Embryonic facial prominence (tissue), 1 donor: ENCODE data around the gene LENG8.
"Not testable (repeated sequence)": the region's sequence is repeated elsewhere in the genome, so short reads cannot be mapped to it uniquely, and the experiment has no call there.

Experiments
- DNase-seq: peaks from one replicate; pipeline ENCODE4 v3.0.0-alpha.2; 2016; ENCODE audit errors: extremely low spot score

Gene LENG8

DNA sequence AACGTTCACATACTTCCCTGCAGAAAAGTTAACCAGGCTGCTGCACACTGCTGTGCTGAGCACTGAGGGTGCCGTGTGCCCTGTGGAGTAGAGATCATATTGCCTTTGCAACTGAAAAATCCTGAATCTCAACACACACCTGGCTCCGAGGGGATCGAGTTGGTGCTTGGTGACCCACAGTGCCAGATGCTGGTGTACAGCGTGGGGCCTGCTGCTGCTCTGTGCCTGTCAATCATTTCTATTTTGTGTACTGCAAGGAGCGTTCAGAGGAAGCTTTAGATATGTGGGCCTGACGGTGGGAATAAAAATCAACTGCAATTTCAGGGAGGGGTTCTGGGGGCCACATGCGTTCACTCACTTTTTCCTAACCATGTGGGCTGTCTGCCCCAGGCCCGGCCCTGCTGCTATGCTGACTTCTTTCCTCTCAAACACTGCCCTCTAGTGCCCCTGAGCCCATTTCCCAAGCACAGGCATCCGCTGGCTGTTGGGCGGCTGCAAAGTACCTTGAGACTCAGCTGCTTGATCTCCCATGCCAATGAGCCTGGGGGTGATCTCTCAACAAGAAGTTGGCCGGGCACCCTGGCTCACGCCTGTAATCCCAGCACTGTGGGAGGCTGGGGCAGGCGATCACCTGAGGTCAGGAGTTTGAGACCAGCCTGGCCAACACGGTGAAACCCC, 9.7 kb upstream of the LENG8 start:
- no peak for DNase-seq

DNA sequence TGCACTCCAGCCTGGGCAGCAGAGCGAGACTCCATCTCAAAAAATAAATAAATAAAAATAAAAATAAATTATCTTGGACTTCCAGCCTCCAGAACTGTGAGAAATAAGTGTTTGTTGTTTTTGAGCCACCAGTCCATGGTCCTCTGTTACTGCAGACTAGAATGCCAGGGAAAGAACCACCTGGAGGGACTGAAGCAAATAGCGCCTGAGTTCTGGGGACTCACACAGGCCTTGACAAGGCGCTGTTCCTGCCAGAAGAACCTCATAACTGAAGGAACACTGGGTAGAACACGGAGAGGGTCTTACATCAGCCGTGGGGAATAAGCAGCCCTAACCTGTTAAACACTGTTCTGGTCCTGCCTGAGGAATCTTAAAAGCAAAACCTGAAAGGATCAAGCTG, 8.4 kb upstream of the LENG8 start:
- DNase-seq = no peak

DNA sequence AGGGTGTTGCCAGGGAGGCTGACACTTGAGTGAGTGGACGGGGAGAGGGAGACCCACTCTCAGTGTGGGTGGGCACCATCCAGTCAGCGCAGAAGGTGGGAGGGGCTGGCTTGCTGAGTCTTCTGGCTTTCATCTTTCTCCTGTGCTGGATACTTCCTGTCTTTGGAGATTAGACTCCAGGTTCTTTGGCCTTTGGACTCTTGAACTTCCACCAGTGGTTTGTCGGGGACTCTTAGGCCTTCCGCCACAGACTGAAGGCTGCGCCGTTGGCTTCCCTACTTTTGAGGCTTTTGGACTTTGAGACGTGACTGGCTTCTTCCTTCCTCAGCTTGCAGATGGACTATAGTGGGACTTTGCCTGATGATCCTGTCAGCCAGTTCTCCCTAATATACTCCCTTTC, 4.3 kb upstream of the LENG8 start:
- no peak for DNase-seq

DNA sequence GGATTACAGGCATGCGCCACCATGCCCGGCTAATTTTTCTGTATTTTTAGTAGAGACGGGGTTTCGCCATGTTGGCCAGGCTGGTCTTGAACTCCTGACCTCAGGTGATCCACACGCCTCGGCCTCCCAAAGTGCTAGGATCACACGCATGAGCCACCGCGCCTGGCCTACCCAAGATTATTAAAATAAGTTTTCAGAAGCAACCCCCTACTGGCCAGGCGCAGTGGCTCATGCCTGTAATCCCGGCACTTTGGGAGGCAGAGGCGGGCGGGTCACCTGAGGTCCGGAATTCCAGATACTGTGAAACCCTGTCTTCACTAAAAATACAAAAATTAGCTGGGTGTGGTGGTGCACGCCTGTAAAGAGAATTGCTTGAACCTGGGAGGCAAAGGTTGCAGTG, 2.6 kb upstream of the LENG8 start:
- not testable (repeated sequence) for DNase-seq

DNA sequence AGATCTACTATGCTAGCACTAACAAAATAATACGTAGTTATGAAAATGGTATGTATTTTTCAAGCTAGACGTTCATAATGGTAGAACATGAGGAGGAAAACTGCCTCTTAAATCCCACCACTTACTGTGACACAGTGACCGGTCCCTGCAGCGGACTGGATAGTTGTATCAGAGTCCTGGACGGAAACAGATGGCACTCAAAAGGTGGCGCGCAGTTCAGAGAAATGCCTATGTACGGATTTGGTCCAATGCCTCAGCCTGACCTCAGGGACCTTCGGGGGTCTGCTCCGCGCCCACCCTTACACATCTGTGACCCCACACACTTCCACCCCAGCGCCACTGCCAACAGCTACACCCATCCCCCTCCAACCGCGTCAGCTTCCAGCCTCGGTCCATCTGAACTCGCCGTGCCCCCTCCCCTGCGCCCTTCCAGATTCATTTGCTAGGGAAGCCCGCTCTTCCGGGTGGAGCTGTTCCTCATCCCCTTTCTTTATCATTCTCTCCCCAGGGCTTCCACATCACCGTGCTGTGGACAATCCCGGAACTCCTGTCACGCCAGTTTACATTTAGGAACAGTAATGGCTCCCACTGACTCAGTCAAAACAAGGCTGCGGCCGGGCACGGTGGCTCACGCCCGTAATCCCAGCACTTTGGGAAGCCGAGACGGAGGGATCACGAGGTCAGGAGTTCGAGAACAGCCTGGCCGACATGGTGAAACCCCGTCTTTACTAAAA, 792 bp upstream of the LENG8 start:
- no peak for DNase-seq

DNA sequence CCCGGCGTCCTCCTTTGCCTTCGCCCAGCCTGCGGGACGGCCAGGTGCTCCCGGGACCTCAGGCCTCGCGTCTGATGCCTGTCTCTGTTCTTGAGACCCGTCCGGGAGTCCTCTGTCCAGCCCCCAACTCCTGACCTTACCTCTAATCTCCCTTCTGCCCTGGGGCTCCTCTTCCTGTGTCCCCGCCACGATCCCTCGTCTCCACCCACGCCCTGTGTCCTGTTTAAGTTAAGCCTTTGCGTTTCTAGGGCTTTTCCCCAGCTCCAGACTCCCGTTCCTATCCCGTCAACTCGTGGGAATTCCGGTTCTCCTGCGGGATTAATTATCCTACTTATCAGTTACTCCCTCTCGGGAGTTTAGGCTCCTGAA, 686 bp downstream of the LENG8 start:
- DNase-seq = no peak

DNA sequence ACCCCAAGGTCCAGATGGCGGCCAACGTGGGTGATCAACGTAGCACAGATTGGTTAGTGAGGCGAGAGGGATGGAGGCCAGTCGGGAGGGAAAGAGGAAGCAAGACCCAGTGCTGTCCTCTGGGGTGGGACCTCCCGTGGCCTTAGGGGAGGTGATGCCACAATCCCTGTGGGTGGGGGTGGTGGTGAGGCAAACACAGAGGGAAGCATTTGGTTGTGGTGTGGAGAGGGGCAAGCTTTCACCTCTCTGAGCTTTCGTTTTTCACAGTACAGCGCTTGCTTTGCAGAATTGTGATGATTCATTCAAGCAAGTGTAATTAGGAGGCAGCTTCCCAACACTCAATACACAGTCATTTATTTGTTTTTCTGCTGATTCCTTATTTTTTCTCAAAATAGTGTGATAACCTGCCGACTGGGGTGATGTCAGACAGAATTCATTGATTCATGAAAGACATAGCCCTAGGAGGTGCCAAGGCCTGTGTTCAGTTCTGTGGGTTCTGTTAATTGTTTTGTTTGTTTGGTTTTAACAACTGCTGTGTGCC, 2.4 kb downstream of the LENG8 start:
- DNase-seq = no peak

DNA sequence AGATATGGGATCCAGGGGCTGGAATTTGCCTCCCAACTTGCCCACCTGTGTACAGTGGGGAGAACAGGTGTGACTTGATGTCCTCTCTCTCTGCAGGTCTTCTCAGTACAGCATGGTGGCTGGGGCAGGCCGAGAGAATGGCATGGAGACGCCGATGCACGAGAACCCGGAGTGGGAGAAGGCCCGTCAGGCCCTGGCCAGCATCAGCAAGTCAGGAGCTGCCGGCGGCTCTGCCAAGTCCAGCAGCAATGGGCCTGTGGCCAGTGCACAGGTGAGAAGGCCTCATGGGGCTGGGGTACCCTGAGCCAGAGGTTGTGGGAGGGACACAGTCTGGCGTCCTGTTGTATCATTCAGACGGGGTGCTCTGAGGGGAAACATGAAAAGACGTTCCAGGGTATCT, 3.0 kb downstream of the LENG8 start:
- no peak for DNase-seq

DNA sequence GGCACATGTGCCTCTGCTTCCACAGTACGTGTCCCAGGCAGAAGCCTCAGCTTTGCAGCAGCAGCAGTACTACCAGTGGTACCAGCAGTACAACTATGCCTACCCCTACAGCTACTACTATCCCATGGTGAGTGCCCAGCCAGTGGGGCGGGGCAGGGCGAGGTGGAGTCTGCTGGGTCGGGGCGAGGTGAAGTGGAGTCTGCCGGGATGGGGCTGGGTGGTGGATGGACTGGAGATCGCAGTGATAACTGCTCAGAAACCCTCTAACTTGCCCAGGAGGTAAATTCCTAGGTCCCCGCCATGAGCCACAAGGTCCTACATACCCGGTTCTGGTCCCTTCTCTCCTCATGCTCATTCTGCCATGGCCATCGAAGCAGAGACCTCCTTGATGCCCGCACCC, 3.6 kb downstream of the LENG8 start:
- no peak for DNase-seq

DNA sequence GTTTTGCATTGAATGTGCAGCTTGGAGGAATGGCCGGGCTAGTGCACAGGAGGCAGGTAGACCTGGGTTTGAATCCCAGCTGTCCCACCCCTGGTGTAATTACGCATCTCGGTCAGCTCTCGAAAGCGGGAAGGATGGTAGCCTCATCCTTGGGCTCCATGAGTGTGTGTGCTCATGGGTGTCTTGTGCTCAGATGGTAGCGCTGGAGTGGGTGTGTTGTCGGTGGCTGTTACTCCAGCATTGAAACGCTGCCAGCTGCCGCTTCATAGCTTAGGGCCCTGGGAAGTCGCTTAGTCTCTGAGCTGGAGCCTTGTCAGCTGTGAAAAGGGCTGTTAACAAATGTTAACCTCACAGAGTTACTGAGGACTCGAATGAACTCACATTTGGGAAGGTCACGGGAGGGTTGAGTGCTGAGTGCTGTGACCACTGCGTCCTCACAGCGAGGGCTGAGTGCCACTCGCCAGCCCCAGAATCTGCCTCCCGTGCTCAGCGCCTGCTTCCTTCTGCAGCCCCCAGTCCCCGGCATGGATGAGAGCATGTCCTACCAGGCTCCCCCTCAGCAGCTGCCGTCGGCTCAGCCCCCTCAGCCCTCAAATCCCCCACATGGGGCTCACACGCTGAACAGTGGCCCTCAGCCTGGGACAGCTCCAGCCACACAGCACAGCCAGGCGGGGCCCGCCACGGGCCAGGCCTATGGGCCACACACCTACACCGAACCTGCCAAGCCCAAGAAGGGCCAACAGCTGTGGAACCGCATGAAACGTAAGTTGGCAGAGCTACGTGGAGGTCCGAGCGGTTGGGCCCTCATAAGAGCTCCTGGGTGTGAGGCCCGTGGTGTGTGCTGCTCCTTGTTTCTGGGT, 5.2 kb downstream of the LENG8 start:
- no peak for DNase-seq

DNA sequence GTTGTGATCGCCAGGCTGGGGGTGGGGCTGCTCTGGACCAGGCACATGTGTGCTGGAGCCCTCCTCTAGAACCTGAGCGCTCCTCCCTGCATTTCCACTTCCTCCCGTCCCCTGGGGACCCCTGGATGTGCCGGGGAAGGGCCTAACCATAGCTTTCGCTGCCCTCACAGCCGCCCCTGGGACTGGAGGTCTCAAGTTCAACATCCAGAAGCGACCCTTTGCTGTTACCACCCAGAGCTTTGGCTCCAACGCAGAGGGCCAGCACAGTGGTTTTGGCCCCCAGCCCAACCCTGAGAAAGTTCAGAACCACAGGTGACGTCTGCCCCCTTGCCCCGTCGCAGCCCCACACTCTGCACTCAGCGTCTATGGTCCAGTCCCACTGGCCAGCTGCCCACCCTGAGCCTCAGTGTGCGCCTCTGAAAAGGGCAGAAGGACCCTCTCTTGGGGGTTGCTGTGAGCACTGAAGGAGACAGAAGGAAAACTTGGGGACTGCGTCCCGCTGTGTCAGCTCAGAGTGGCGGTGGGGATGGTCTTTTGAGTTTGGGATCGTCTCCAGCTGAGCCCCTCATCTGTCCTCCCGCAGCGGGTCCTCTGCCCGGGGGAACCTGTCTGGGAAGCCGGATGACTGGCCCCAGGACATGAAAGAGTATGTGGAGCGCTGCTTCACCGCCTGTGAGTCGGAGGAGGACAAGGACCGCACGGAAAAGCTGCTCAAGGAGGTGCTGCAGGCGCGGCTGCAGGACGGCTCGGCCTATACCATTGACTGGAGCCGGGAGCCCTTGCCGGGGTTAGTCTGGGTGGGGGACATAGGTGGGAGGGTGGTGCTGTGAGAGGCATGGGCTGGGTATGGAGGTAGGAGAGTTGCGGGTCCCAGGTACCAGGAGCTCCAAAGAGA, 6.0 kb downstream of the LENG8 start:
- no peak for DNase-seq

DNA sequence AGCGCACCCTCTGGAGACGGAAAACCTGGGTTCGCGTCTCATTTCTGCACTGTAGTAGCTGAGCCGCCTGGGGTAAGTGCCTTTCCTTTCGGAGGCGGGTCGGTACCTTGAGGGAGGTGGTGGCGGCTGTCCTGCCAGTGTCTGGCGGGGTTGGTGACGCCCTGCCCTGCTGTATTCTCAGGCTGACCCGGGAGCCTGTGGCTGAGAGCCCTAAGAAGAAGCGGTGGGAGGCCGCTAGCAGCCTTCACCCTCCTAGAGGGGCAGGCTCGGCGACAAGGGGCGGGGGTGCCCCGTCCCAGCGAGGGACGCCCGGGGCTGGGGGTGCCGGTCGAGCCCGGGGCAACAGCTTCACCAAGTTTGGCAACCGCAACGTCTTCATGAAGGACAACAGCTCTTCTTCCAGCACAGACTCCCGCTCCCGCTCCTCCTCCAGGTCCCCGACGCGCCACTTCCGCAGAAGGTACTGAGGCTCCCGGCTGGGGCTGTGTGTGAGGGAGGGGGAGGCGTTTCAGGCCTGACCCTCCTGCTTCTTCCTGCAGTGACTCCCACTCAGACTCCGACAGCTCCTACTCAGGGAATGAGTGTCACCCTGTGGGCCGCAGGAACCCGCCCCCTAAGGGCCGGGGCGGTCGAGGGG, 6.9 kb downstream of the LENG8 start:
- DNase-seq = no peak

DNA sequence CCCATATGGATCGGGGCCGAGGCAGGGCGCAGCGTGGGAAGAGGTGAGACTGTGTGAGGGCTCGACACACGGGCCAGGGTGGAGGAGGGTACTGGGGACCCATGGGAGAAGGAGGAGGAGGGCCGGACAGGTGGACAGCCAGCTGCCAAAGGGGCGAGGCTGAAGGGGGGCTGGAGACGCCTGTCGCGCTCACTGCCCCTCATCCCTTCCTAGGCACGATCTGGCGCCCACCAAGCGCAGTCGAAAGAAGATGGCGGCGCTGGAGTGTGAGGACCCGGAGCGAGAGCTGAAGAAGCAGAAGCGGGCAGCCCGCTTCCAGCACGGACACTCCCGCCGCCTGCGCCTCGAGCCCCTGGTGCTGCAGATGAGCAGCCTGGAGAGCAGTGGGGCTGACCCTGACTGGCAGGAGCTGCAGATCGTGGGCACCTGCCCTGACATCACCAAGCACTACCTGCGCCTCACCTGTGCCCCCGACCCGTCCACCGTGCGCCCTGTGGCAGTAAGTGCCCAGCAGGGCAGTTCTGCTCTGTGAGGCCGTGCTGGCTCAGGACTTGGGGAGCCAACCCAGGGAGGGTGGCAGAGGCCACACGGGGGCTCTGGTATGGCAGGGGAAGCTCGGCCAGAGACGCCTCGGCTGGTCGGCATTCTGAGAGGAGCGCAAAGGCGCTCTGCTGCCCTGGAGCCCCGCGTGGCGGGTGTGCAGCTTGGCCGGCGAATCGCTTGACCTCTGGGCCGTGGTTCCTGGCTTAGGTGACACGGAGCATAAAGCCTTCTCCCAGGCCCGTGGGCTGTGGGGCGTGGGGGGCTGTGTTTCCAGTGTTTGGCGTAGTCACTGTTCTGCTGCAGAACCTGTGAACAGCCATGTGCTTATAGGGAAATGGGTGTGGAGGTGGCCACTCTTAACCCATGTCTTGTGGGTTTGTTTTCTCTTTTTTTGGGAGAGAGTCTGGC, 7.7 kb downstream of the LENG8 start:
- no peak for DNase-seq

DNA sequence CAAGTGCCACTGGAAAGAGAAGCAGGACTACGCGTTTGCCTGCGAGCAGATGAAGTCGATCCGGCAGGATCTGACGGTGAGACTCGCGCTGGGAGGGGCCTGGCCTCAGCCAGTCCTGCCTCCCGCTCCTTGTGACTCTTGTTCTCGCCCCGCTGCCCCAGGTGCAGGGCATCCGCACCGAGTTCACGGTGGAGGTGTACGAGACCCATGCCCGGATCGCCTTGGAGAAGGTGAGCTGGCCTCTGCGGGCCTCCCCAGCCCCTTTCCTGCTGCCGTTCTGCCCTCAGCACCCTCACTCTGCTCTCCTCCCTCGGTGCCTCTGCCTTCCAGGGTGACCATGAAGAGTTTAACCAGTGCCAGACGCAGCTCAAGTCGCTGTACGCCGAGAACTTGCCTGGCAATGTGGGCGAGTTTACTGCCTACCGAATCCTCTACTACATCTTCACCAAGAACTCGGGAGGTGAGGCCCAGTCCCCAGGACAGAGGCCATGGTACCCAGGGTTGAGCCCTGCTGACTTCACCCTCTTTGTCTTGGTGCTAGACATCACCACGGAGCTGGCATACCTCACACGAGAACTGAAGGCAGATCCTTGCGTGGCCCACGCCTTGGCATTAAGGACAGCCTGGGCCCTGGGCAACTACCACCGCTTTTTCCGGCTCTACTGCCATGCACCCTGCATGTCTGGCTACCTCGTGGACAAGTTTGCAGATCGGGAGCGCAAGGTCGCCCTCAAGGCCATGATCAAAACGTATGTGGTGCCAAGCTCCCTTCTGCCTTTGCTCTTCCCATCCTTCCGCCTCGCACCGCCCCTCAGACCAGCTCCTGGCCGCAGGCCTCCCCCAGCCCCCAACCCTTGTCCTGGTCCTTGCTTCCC, 9.0 kb downstream of the LENG8 start:
- DNase-seq = no peak

DNA sequence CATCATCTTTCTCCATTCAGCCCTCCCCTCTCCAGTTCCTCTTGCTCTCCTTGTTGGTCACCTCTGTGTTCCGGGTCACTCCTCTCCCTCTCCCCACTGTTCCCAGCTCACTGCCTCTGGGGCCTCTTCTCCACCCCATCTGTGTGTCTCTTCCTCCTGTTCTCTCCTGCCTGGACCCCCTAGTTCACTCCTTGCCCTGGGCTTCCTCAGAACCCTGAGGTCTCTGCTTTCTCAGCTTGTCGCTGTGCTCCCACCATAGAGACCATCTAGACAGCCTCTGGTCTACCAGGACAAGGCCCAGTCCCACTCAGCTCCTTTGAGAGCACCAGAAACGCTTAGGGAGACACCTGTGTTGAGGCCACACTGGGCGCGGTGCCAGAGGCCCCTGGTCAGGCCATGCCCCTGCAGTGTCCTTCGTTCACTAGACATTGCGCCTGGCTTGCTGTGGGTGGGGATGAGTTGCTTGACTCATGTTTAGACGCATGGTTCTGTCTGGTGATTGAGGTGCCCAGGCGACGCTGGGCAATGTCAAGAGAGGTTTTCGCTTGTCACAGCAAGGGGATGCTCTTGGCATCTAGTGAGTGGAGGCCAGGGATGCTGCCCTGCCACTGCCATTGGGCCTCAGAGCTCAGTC, 9.8 kb downstream of the LENG8 start:
- DNase-seq = no peak

DNA sequence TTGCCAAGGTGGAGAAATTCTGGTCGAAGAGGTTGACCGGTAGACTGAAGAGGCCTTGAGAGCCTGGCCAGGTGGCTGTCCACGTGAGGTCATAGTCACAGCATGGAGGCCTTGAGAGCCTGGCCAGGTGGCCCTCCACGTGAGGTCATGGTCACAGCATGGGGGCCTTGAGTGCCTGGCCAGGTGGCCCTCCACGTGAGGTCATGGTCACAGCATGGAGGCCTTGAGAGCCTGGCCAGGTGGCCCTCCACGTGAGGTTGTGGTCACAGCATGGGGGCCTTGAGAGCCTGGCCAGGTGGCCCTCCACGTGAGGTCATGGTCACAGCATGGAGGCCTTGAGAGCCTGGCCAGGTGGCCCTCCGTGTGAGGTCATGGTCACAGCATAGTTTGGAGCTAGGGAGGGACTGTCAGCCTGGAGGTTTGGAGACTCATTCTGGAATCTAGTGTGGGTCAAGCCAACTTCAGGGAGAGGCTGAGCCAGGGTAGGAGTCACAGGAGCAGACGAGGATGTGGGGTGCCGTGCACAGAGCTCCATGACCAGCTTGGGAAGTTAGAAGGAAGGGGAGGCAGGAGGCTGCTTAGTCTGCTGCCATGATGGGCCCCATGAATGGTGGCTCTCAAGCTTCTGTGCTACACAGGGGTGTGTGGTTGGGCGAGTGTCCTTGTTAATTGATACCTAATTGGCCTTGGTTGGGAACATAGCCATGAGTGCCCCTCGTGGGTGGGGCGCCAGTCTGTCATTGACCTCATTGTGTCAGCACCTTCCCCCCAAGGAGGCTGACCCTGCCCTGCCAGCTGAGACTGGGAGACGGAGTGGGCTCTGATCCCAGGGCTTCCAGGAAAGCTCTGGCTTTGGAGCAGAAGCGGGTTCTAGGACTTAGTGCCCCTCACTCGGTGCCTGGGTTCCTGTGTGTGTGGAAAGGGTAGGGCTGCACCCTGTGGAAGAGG, 10.6 kb downstream of the LENG8 start:
- no peak for DNase-seq
